HG03469 (cell line): Measurements from ENCODE around the gene FN3K.

Experiments
- ATAC-seq: cut with Tn5 transposase; IDR thresholded peaks from one replicate; pipeline ENCODE4 v1.9.1; 2021; ENCODE audit warnings: mild to moderate bottlenecking, moderate library complexity, moderate number of reproducible peaks; ENCODE audit not compliant: unreplicated experiment

The FN3K gene

GRCh38 chr17:82734987-82735866 is at the start of gene FN3K:
Gene FN3K (plus strand): TSS chr17:82735615. CDS start chr17:82735637, 22 bp downstream.
- ATAC-seq, result no peak

- no peak for ATAC-seq
Observed at GRCh38 chr17:82686366-82687324, 48.8 kb upstream of the FN3K start.

GRCh38 chr17:82687375-82687861 is 48.0 kb upstream of the FN3K start:
- ATAC-seq, result no peak

GRCh38 chr17:82687871-82688270 is 47.5 kb upstream of the FN3K start:
- ATAC-seq, result no peak

- ATAC-seq, result no peak
Observed at GRCh38 chr17:82689077-82689476, 46.3 kb upstream of the FN3K start.

- no peak for ATAC-seq
Observed at GRCh38 chr17:82690786-82691489, 44.5 kb upstream of the FN3K start.

- ATAC-seq, result no peak
Observed at GRCh38 chr17:82691714-82692113, 43.7 kb upstream of the FN3K start.

GRCh38 chr17:82692268-82692667 is 43.1 kb upstream of the FN3K start:
- ATAC-seq, result no peak

GRCh38 chr17:82693168-82693867 is 42.1 kb upstream of the FN3K start:
- no peak for ATAC-seq

- no peak for ATAC-seq
Observed at GRCh38 chr17:82694647-82695046, 40.8 kb upstream of the FN3K start.

- ATAC-seq, result no peak
Observed at GRCh38 chr17:82696259-82696658, 39.2 kb upstream of the FN3K start.

- ATAC-seq, result no peak
Observed at GRCh38 chr17:82696916-82697807, 38.3 kb upstream of the FN3K start.

- ATAC-seq, result no peak
Observed at GRCh38 chr17:82697808-82698064, 37.7 kb upstream of the FN3K start.

- ATAC-seq, result peak; percentile 85
Observed at GRCh38 chr17:82698065-82698973, 37.1 kb upstream of the FN3K start, which contains the start of gene RAB40B. Gene RAB40B (minus strand): TSS chr17:82698698. CDS start chr17:82698596, 102 bp downstream.

- ATAC-seq, result peak; percentile 12
Observed at GRCh38 chr17:82698974-82699442, 36.4 kb upstream of the FN3K start.

GRCh38 chr17:82699551-82699950 is 35.9 kb upstream of the FN3K start:
- no peak for ATAC-seq

- no peak for ATAC-seq
Observed at GRCh38 chr17:82702231-82702927, 33.0 kb upstream of the FN3K start.
